ENCODE results near the gene CACNG7.

DNA sequence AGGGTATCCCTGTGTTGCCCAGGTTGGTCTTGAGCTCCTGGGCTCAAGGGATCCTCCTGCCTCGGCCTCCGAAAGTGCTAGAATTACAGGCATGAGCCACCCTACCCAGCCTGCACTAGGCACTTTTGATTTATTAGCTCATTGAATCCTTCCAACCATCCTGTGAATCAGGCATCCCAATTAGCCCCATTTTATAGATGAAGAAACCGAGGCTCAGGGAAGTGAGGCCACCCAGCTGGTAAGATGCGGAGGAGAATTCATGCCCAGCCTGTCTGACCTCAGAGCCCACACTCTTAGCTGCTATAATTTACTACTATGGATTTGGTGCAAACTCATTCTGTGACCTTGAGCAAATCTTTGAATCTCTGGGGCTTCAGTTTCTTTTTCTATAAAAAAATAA, 35.9 kb downstream of the CACNG7 start:
- no peak for TF ChIP-seq EZH2phosphoT487 (IDR thresholded peaks at IDR 0.05; ENCODE audit: insufficient read depth, low read depth)
- no peak for TF ChIP-seq EZH2 (IDR thresholded peaks at IDR 0.05; ENCODE audit: insufficient read depth, poor library complexity, severe bottlenecking)
